ENCODE data around the gene TNFSF11.

The TNFSF11 gene

GRCh38 chr13:42612021-42612765, 38.2 kb downstream of the TNFSF11 start:
- H3K4me1 ChIP-seq (ENCODE audit: low read length): no peaks in the 10 kb centered on the region
- H3K27me3 ChIP-seq (ENCODE audit: low read depth, low read length): peaks cover 21% of the 10 kb centered on the region
- H3K36me3 ChIP-seq (replicated peaks; ENCODE audit: low read depth, low read length): no peaks in the 10 kb centered on the region
- H4K20me1 ChIP-seq (ENCODE audit: insufficient read depth, low read length): no peaks in the 10 kb centered on the region
- H3K4me2 ChIP-seq (ENCODE audit: low read length): no peak overlapping the region
- no peaks in the 10 kb centered on the region for H3K9me3 ChIP-seq (ENCODE audit: insufficient read depth, low read length)
- H3K9ac ChIP-seq (ENCODE audit: low read length): no peak overlapping the region
- no peaks in the 10 kb centered on the region for H3K79me2 ChIP-seq (ENCODE audit: low read length)
- TF ChIP-seq, protein P1, sequence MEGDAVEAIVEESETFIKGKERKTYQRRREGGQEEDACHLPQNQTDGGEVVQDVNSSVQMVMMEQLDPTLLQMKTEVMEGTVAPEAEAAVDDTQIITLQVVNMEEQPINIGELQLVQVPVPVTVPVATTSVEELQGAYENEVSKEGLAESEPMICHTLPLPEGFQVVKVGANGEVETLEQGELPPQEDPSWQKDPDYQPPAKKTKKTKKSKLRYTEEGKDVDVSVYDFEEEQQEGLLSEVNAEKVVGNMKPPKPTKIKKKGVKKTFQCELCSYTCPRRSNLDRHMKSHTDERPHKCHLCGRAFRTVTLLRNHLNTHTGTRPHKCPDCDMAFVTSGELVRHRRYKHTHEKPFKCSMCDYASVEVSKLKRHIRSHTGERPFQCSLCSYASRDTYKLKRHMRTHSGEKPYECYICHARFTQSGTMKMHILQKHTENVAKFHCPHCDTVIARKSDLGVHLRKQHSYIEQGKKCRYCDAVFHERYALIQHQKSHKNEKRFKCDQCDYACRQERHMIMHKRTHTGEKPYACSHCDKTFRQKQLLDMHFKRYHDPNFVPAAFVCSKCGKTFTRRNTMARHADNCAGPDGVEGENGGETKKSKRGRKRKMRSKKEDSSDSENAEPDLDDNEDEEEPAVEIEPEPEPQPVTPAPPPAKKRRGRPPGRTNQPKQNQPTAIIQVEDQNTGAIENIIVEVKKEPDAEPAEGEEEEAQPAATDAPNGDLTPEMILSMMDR (IDR thresholded peaks at IDR 0.05; ENCODE audit: low read depth, low read length): no peak
- no peak for TF ChIP-seq EZH2phosphoT487 (IDR thresholded peaks at IDR 0.05; ENCODE audit: low read depth)
- H2AFZ ChIP-seq (ENCODE audit: low read depth, low read length): no peak overlapping the region
- no peak overlapping the region for H3K27ac ChIP-seq (ENCODE audit: low read length)
- H3K4me3 ChIP-seq (ENCODE audit: low read length): no peak overlapping the region

DNA sequence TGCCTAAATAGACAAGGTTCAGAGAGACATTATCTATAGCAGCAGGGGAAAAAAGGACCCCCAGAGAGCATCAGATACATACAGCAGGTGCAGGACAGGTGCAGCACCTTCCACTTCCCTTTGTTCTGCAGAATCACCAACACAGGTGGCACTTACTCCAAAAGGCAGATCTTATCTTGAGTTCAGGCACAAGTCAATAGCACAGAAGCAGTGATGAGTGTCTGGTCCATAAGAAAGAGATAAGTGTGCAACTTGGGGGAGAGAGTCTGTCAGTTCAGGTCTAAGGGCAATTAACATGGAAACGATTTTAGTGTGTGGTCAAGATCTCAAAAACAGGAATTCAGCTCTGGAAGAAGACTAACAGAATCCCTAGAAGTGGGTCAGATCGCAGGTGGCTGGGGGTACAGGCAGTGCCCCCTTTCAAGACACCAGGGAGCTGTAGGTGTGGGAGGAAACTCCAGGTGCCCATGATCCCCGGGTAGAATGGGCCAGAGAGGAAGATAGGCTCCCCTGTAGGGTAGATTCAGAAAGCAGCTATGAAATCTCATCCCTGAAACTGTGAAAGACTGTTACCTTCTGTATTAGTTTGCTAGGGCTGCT, 40.6 kb downstream of the TNFSF11 start:
- no peaks in the 10 kb centered on the region for H3K4me1 ChIP-seq (ENCODE audit: low read length)
- H2AFZ ChIP-seq (ENCODE audit: low read depth, low read length): no peak overlapping the region
- no peak overlapping the region for H3K9ac ChIP-seq (ENCODE audit: low read length)
- H3K27ac ChIP-seq (ENCODE audit: low read length): no peak overlapping the region
- H3K4me2 ChIP-seq (ENCODE audit: low read length): no peak overlapping the region
- TF ChIP-seq EZH2phosphoT487 (IDR thresholded peaks at IDR 0.05; ENCODE audit: low read depth): no peak
- TF ChIP-seq, protein P1 (IDR thresholded peaks at IDR 0.05; ENCODE audit: low read depth, low read length): no peak
- H3K27me3 ChIP-seq (ENCODE audit: low read depth, low read length): peaks cover 6% of the 10 kb centered on the region; the same call in 1 of the 2 replicates
- no peaks in the 10 kb centered on the region for H3K36me3 ChIP-seq (replicated peaks; ENCODE audit: low read depth, low read length)
- H3K79me2 ChIP-seq (ENCODE audit: low read length): no peaks in the 10 kb centered on the region
- no peaks in the 10 kb centered on the region for H3K9me3 ChIP-seq (ENCODE audit: insufficient read depth, low read length)
- H4K20me1 ChIP-seq (ENCODE audit: insufficient read depth, low read length): no peaks in the 10 kb centered on the region
- no peak overlapping the region for H3K4me3 ChIP-seq (ENCODE audit: low read length)

- no peak overlapping the region for H3K4me2 ChIP-seq (ENCODE audit: low read length)
Measured at GRCh38 chr13:42615691-42616090, 41.7 kb downstream of the TNFSF11 start.

GRCh38 chr13:42617221-42617620, 43.3 kb downstream of the TNFSF11 start:
- H3K36me3 ChIP-seq (replicated peaks; ENCODE audit: low read depth, low read length): no peaks in the 10 kb centered on the region
- no peaks in the 10 kb centered on the region for H4K20me1 ChIP-seq (ENCODE audit: insufficient read depth, low read length)
- H3K4me3 ChIP-seq (ENCODE audit: low read length): no peak overlapping the region
- H3K27me3 ChIP-seq (ENCODE audit: low read depth, low read length): peaks cover 6% of the 10 kb centered on the region; the same call in 1 of the 2 replicates
- no peaks in the 10 kb centered on the region for H3K4me1 ChIP-seq (ENCODE audit: low read length)
- H3K79me2 ChIP-seq (ENCODE audit: low read length): no peaks in the 10 kb centered on the region
- TF ChIP-seq, protein P1 (IDR thresholded peaks at IDR 0.05; ENCODE audit: low read depth, low read length): no peak
- no peak for TF ChIP-seq EZH2phosphoT487 (IDR thresholded peaks at IDR 0.05; ENCODE audit: low read depth)
- H3K9ac ChIP-seq (ENCODE audit: low read length): no peak overlapping the region
- no peak overlapping the region for H3K27ac ChIP-seq (ENCODE audit: low read length)
- no peaks in the 10 kb centered on the region for H3K9me3 ChIP-seq (ENCODE audit: insufficient read depth, low read length)
- H3K4me2 ChIP-seq (ENCODE audit: low read length): no peak overlapping the region
- no peak overlapping the region for H2AFZ ChIP-seq (ENCODE audit: low read depth, low read length)

More at GRCh38 chr13:42615691-42616090, 41.7 kb downstream of the TNFSF11 start:
- no peak overlapping the region for H3K4me3 ChIP-seq (ENCODE audit: low read length)
- H3K36me3 ChIP-seq (replicated peaks; ENCODE audit: low read depth, low read length): no peaks in the 10 kb centered on the region
- H3K27me3 ChIP-seq (ENCODE audit: low read depth, low read length): peaks cover 6% of the 10 kb centered on the region; the same call in 1 of the 2 replicates
- TF ChIP-seq, protein P1 (IDR thresholded peaks at IDR 0.05; ENCODE audit: low read depth, low read length): no peak
- no peaks in the 10 kb centered on the region for H3K79me2 ChIP-seq (ENCODE audit: low read length)
- no peak overlapping the region for H3K9ac ChIP-seq (ENCODE audit: low read length)
- no peaks in the 10 kb centered on the region for H3K4me1 ChIP-seq (ENCODE audit: low read length)
- H2AFZ ChIP-seq (ENCODE audit: low read depth, low read length): no peak overlapping the region
- no peaks in the 10 kb centered on the region for H3K9me3 ChIP-seq (ENCODE audit: insufficient read depth, low read length)
- no peaks in the 10 kb centered on the region for H4K20me1 ChIP-seq (ENCODE audit: insufficient read depth, low read length)
- H3K27ac ChIP-seq (ENCODE audit: low read length): no peak overlapping the region
